Thymus (tissue), 14 donors: ENCODE results near the gene TBC1D2B. TPM values are rescaled to one million over a fixed set of nuclear protein-coding genes. Genes with fewer than 3 reads are reported as not detected.

Source experiments
- DNase-seq, 9 donors: peaks; one replicate each; pipeline ENCODE4 v3.0.0-alpha.2; 2013; ENCODE audit warnings: low spot score in 9 of 9, low read depth in 6 of 9, missing footprints in 1 of 9
- H3K27ac ChIP-seq, 2 donors: one replicate each; pipeline ENCODE4 v1.5.1; 2013; ENCODE audit warnings: control low read depth in 1 of 2, low read depth in 1 of 2, low read length in 1 of 2, mild to moderate bottlenecking in 1 of 2, moderate library complexity in 1 of 2
- H3K27me3 ChIP-seq, 2 donors: one replicate each; pipeline ENCODE4 v1.5.1; 2013; ENCODE audit warnings: low read length in 1 of 2; ENCODE audit not compliant: control insufficient read depth in 2 of 2, insufficient read depth in 1 of 2
- H3K36me3 ChIP-seq, 2 donors: one replicate each; pipeline ENCODE4 v1.5.1; 2013; ENCODE audit warnings: low read length in 1 of 2, mild to moderate bottlenecking in 1 of 2, moderate library complexity in 1 of 2; ENCODE audit not compliant: control insufficient read depth in 2 of 2, insufficient read depth in 2 of 2
- H3K4me1 ChIP-seq, 2 donors: one replicate each; pipeline ENCODE4 v1.5.1; 2013; ENCODE audit warnings: low read length in 2 of 2; ENCODE audit not compliant: control insufficient read depth in 2 of 2, insufficient read depth in 2 of 2
- H3K4me3 ChIP-seq, 2 donors: one replicate each; pipeline ENCODE4 v1.5.1; 2013; ENCODE audit warnings: low read length in 2 of 2, control low read depth in 1 of 2, mild to moderate bottlenecking in 1 of 2
- H3K9me3 ChIP-seq, 2 donors: one replicate each; pipeline ENCODE4 v1.5.1; 2013; ENCODE audit warnings: low read length in 1 of 2, mild to moderate bottlenecking in 1 of 2; ENCODE audit not compliant: control insufficient read depth in 2 of 2, insufficient read depth in 1 of 2
- WGBS: extraction: QIAGEN DNeasy Blood & Tissue Kit; methylation state at CpG from one replicate; pipeline ENCODE4 v1.1.7; 2013; 5-methylcytosine and 5-hydroxymethylcytosine counted together
- long read RNA-seq, 10 donors: transcript quantifications; one replicate each; lab custom pipeline, GENCODE V29; 2026
- polyA plus RNA-seq: library from polyadenylated mRNA; stranded (reverse); fragments of 200-250 nt; gene quantifications from one replicate; pipeline ENCODE4 v1.2.3, GENCODE V29; 2013
- total RNA-seq: library from RNA; stranded (reverse); fragments of 120-200 nt; gene quantifications from one replicate; pipeline ENCODE4 v1.2.4, GENCODE V29; 2013
- donor health status: healthy.

The TBC1D2B gene
- total RNA-seq, result 32.7 TPM
- 20.0 TPM for polyA plus RNA-seq
- long read RNA-seq, donor 1, full-length matches to known transcripts, result 1 of 1 reads
- long read RNA-seq, donor 1, partial matches to known transcripts, result 0 of 1 reads
- long read RNA-seq, donor 1, other reads (novel, unspliced or antisense), result 0 of 1 reads
- long read RNA-seq, donor 2, result 0 reads
- long read RNA-seq, donor 3, full-length matches to known transcripts, result 39 of 39 reads
- long read RNA-seq, donor 3, partial matches to known transcripts, result 0 of 39 reads
- long read RNA-seq, donor 3, other reads (novel, unspliced or antisense), result 0 of 39 reads
- long read RNA-seq, donor 4, full-length matches to known transcripts, result 14 of 14 reads
- long read RNA-seq, donor 4, partial matches to known transcripts, result 0 of 14 reads
- long read RNA-seq, donor 4, other reads (novel, unspliced or antisense), result 0 of 14 reads
- long read RNA-seq, donor 5, full-length matches to known transcripts, result 44 of 44 reads
- long read RNA-seq, donor 5, partial matches to known transcripts, result 0 of 44 reads
- long read RNA-seq, donor 5, other reads (novel, unspliced or antisense), result 0 of 44 reads
- long read RNA-seq, donor 6, full-length matches to known transcripts, result 38 of 38 reads
- long read RNA-seq, donor 6, partial matches to known transcripts, result 0 of 38 reads
- long read RNA-seq, donor 6, other reads (novel, unspliced or antisense), result 0 of 38 reads
- long read RNA-seq, donor 7, full-length matches to known transcripts, result 27 of 27 reads
- long read RNA-seq, donor 7, partial matches to known transcripts, result 0 of 27 reads
- long read RNA-seq, donor 7, other reads (novel, unspliced or antisense), result 0 of 27 reads
- long read RNA-seq, donor 8, full-length matches to known transcripts, result 13 of 13 reads
- long read RNA-seq, donor 8, partial matches to known transcripts, result 0 of 13 reads
- long read RNA-seq, donor 8, other reads (novel, unspliced or antisense), result 0 of 13 reads
- long read RNA-seq, donor 9, full-length matches to known transcripts, result 18 of 18 reads
- long read RNA-seq, donor 9, partial matches to known transcripts, result 0 of 18 reads
- long read RNA-seq, donor 9, other reads (novel, unspliced or antisense), result 0 of 18 reads
- long read RNA-seq, donor 10, full-length matches to known transcripts, result 18 of 18 reads
- long read RNA-seq, donor 10, partial matches to known transcripts, result 0 of 18 reads
- long read RNA-seq, donor 10, other reads (novel, unspliced or antisense), result 0 of 18 reads

DNA sequence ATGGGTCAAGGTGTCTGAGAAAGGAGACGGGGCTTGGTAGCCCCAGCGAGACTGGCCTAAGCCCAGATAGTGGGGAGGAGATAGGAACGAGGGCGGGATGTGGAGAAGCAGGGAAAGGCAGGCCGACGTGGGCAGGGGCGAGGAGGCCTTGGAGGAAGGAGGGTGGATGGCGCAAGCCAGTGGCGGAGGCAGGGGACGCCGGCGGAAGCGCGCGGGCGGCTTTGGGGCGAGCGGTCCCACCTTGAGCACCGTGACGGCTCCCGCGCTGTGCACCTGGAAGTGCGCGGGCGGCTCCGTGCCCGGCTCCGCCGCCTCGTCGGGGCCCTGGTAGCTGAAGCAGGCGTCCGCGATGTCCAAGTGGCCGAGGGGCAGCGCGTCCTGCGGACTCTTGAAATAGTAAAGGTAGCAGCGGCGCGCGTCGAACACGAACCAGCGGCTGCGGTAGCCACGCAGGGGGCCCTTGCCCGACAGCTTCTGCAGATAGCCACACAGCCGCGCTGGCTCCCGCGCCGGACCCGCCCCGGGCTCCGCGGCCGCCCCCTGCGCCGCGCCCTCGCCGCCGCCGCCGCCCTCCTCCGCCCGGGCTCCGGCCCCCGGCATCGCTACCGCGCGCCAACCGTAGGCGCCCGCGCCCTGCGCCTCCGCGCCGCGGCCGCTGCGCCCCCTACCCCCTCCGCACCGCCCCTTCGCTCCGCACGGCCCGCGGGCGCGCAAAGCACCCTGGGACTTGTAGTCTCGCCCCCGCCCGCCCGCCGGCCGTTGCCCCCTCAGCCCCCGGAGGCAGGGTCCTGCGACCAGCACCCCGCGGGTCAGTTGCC lies at the start of gene TBC1D2B:
TBC1D2B (minus strand) TSS at position 659 of the 818 bp plus-strand sequence; CDS start at position 600, 59 bp downstream.
- H3K27ac ChIP-seq, result peak within 1 kb of the TSS; percentile 33 to 86
- DNase-seq, result peak in 4 of 9 donors; percentile 55 to 77 (median 70)
- WGBS, result 1% methylated on average over 103 of the region's 104 CpGs

DNA sequence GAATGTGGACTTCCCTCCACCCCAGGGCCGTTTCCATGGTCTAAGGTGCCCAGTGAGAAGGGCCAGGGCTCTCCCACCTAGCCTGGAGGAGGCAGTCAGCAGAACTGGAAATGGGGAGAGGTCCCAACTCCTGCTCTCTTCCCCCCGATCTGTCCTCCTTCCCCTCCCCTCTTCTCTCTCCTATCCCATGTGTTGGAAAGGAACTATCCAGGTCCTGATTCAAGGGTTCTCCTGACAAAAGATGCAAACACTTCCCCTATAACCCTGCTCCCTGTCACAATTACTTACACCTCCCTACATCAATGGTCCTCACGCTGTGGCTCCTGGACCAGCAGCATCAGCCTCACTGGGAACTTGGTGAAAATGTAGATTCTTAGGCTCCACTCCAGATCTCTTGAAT lies 47.8 kb upstream of the TBC1D2B start:
- Histone ChIP-seq H3K4me3 (no peak overlapping the region), H3K36me3 (peaks cover 33 to 36% of the 10 kb centered on the region in 2 donors), H3K9me3 (no peaks in the 10 kb centered on the region), H3K27ac (no peak overlapping the region), H3K27me3 (no peaks in the 10 kb centered on the region), H3K4me1 (peaks cover 35 to 54% of the 10 kb centered on the region in 2 donors)
- no peak for DNase-seq
- 97% methylated on average over 3 of the region's 3 CpGs for WGBS

More for the DNA sequence above, at the start of gene TBC1D2B:
- H3K36me3 ChIP-seq, result peaks cover 0 to 3% of the 10 kb centered on the region in 2 donors
- H3K4me3 ChIP-seq, result peak within 1 kb of the TSS; percentile 62 to 97
- H3K27me3 ChIP-seq, result no peaks in the 10 kb centered on the region
- H3K4me1 ChIP-seq, result peaks cover 13 to 38% of the 10 kb centered on the region in 2 donors
- H3K9me3 ChIP-seq, result no peaks in the 10 kb centered on the region

GRCh38 chr15:78120523-78120922 lies 43.0 kb upstream of the TBC1D2B start:
- H3K9me3 ChIP-seq, result no peaks in the 10 kb centered on the region
- H3K27me3 ChIP-seq, result no peaks in the 10 kb centered on the region
- WGBS, result 95% methylated on average over 5 of the region's 5 CpGs
- DNase-seq, result no peak
- peaks cover 0 to 6% of the 10 kb centered on the region in 2 donors for H3K4me1 ChIP-seq
- no peak overlapping the region for H3K4me3 ChIP-seq
- peaks cover 33 to 36% of the 10 kb centered on the region in 2 donors for H3K36me3 ChIP-seq
- H3K27ac ChIP-seq, result no peak overlapping the region

DNA sequence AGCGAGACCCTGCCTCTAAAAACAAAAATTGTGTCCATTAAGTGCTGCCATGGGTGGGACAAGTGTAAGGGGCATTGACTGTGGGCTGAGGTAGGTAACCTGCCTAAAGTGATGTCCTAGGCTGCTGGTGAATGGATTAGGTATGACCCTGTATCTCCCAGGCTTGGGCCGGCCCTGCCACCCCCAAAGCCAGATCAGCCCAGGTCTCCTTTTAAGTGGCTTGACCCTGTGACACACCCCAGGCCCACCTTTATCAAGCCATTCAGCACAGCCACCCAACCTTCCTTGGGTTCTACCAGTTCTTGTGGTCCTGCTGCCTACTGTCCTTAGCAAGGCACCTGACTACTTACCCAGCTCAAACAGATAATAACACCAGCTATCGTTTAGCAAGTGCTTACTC lies 35.0 kb upstream of the TBC1D2B start:
- Histone ChIP-seq H3K27ac (no peak overlapping the region), H3K9me3 (no peaks in the 10 kb centered on the region), H3K36me3 (peaks cover 14 to 20% of the 10 kb centered on the region in 2 donors), H3K4me3 (no peak overlapping the region), H3K4me1 (peaks cover 0 to 13% of the 10 kb centered on the region in 2 donors), H3K27me3 (no peaks in the 10 kb centered on the region)
- DNase-seq, result no peak
- 96% methylated on average over 3 of the region's 3 CpGs for WGBS

DNA sequence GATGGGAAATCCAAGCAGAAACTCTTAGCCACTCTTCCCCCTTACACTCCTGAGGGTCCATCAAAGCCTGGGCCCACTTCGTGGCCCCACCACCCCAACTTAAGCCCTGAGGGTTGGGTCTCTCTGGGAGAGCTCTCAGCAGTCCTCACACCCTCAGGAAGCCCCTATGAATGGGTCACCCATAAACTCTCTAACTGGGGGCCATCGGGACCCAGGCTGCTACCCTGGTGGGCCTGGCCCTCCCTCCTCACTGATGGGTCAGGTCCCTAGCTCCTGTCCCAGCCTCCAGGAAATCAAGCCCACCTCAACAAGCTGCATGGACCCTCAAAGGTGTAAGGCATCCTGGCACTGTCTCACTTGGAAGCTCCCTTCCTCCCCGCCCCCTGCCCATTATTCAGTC lies 34.3 kb upstream of the TBC1D2B start:
- WGBS, result 99% methylated on average over 3 of the region's 3 CpGs
- peaks cover 14 to 25% of the 10 kb centered on the region in 2 donors for H3K36me3 ChIP-seq
- no peaks in the 10 kb centered on the region for H3K9me3 ChIP-seq
- DNase-seq, result no peak
- no peak overlapping the region for H3K4me3 ChIP-seq
- H3K27me3 ChIP-seq, result no peaks in the 10 kb centered on the region
- no peak overlapping the region for H3K27ac ChIP-seq
- peaks cover 0 to 13% of the 10 kb centered on the region in 2 donors for H3K4me1 ChIP-seq

DNA sequence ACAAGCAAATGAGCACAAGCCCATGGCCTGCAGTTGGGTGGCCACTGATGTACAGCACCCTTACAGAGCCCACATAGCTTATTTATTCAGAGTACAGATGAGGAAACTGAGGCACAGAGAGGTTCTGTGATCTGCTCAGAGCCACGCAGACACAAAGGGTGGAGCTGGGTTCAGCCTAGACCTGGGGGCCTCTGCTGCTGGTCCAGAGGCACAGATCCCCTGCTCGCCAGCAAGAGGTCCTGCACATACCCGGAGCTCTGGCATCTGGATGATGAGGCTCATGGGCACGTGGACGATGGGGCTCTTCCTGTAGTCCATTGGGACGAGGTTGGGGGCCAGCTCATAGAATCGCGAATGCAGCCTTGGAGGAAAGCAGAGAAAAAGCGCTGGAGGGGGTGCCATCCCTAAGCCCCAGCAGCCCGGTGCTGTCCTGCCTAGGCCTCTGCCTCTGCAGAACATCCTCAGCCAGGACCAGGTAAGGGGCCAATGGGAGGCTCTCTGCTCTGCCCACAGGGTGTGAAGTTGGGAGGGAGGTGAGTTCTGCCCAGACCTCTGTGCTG lies 33.5 kb upstream of the TBC1D2B start:
- no peak overlapping the region for H3K4me3 ChIP-seq
- 98% methylated on average over 10 of the region's 10 CpGs for WGBS
- no peaks in the 10 kb centered on the region for H3K27me3 ChIP-seq
- DNase-seq, result no peak
- no peaks in the 10 kb centered on the region for H3K9me3 ChIP-seq
- H3K27ac ChIP-seq, result no peak overlapping the region
- H3K4me1 ChIP-seq, result peaks cover 0 to 13% of the 10 kb centered on the region in 2 donors
- H3K36me3 ChIP-seq, result peaks cover 22 to 32% of the 10 kb centered on the region in 2 donors

GRCh38 chr15:78110096-78110495 lies 32.6 kb upstream of the TBC1D2B start:
- no peak for DNase-seq
- Histone ChIP-seq H3K27me3 (no peaks in the 10 kb centered on the region), H3K9me3 (no peaks in the 10 kb centered on the region), H3K4me3 (no peak overlapping the region), H3K27ac (no peak overlapping the region), H3K36me3 (peaks cover 31 to 41% of the 10 kb centered on the region in 2 donors), H3K4me1 (peaks cover 0 to 13% of the 10 kb centered on the region in 2 donors)
- 98% methylated on average over 6 of the region's 6 CpGs for WGBS

GRCh38 chr15:78109156-78109555 lies 31.6 kb upstream of the TBC1D2B start:
- no peak overlapping the region for H3K27ac ChIP-seq
- H3K9me3 ChIP-seq, result no peaks in the 10 kb centered on the region
- H3K36me3 ChIP-seq, result peaks cover 39 to 41% of the 10 kb centered on the region in 2 donors
- H3K4me1 ChIP-seq, result peaks cover 0 to 16% of the 10 kb centered on the region in 2 donors
- H3K4me3 ChIP-seq, result no peak overlapping the region
- DNase-seq, result no peak
- no peaks in the 10 kb centered on the region for H3K27me3 ChIP-seq
- 97% methylated on average over 12 of the region's 12 CpGs for WGBS
